GM12878 (cell line): ENCODE results near the gene C15orf39. TPM values are rescaled to one million over a fixed set of nuclear protein-coding genes. Genes with fewer than 3 reads are reported as not detected.

Experiments used
- ATAC-seq: fragments of 200-7000 bp; cut with Tn5 transposase; 3 replicates; pipeline ENCODE4 v1.9.1; 2020; ENCODE audit warnings: mild to moderate bottlenecking, moderate library complexity
- BruUV-seq: library from RNA; stranded (reverse); fragments of 400-500 nt; replicated peaks from 2 replicates; lab custom pipeline; 2021; lab: Mats Ljungman, UMichigan
- CTCF ChIA-PET: fragments of 300-600 bp; sonication (Branson Sonifier 250); formaldehyde crosslinking; extraction: SDS; loops from one replicate; lab custom pipeline; 2021; ENCODE audit warnings: inconsistent platforms; lab: Yijun Ruan, JAX
- POLR2A ChIA-PET: fragments of 350-600 bp; formaldehyde crosslinking; extraction: SDS; loops from one replicate; lab custom pipeline; 2021; ENCODE audit warnings: inconsistent platforms; lab: Charles Lee
- RAD21 ChIA-PET: fragments of 300-600 bp; sonication (Branson Sonifier 250); formaldehyde crosslinking; loops from one replicate; lab custom pipeline; 2023; ENCODE audit warnings: antibody characterized with exemption; ENCODE audit not compliant: unreplicated experiment; lab: Charles Lee
- SMC1A ChIA-PET: fragments of 300-600 bp; sonication (Branson Sonifier 250); formaldehyde crosslinking; loops from one replicate; lab custom pipeline; 2023; ENCODE audit not compliant: unreplicated experiment, uncharacterized antibody; lab: Charles Lee
- DNase-seq: peaks from one replicate; pipeline ENCODE4 v3.0.0-alpha.2; 2011; ENCODE audit warnings: low read depth, low spot score
- FAIRE-seq: peaks from 3 replicates; lab custom pipeline; 2011; peaks lifted over from hg19 to GRCh38; lab: Jason Lieb, UNC
- H2AFZ ChIP-seq: 2 replicates; pipeline ENCODE4 v1.6.0; 2011; ENCODE audit warnings: low read depth, low read length, control low read depth; ENCODE audit not compliant: control insufficient read depth
- H3K27ac ChIP-seq: 2 replicates; pipeline ENCODE4 v1.5.1; 2011; ENCODE audit warnings: control low read depth; ENCODE audit not compliant: control insufficient read depth, insufficient read depth
- H3K27me3 ChIP-seq, 2 experiments: replicated peaks in 1 of 2; 2 replicates each; pipeline versions ENCODE4 v1.6.0 to v1.6.1; 2011; ENCODE audit warnings: low read length in 1 of 2; ENCODE audit not compliant: control insufficient read depth in 2 of 2, insufficient read depth in 2 of 2
- H3K36me3 ChIP-seq, 2 experiments: 2 replicates each; pipeline ENCODE4 v1.5.1; 2011; ENCODE audit warnings: low read length in 1 of 2; ENCODE audit not compliant: control insufficient read depth in 2 of 2, insufficient read depth in 2 of 2
- H3K4me1 ChIP-seq: 2 replicates; pipeline ENCODE4 v1.6.1; 2011; ENCODE audit warnings: mild to moderate bottlenecking, low read length, moderate library complexity, mixed read lengths; ENCODE audit not compliant: control insufficient read depth, insufficient read depth
- H3K4me2 ChIP-seq: 2 replicates; pipeline ENCODE4 v1.6.0; 2011; ENCODE audit warnings: control low read depth; ENCODE audit not compliant: control insufficient read depth, insufficient read depth
- H3K4me3 ChIP-seq: fragments of 200-600 bp; sonication (generic); 2 replicates; pipeline ENCODE4 v1.5.1; 2016
- H3K79me2 ChIP-seq: 2 replicates; pipeline ENCODE4 v1.6.0; 2011; ENCODE audit warnings: low read length; ENCODE audit not compliant: control insufficient read depth, insufficient read depth
- H3K9ac ChIP-seq: 2 replicates; pipeline ENCODE4 v1.8.0; 2011; ENCODE audit warnings: low read length, control low read depth, mixed read lengths; ENCODE audit not compliant: control insufficient read depth, insufficient read depth
- H3K9me3 ChIP-seq: replicated peaks from 3 replicates; pipeline ENCODE4 v1.5.1; 2011; ENCODE audit warnings: mild to moderate bottlenecking, low read length; ENCODE audit not compliant: control insufficient read depth, insufficient read depth
- H4K20me1 ChIP-seq: 2 replicates; pipeline ENCODE4 v1.6.0; 2011; ENCODE audit not compliant: control insufficient read depth, insufficient read depth
- CHD4 ChIP-seq: fragments of 200-600 bp; sonication (generic); IDR thresholded peaks from 2 replicates; pipeline ENCODE4 v1.6.1; 2016; ENCODE audit warnings: mild to moderate bottlenecking
- EED ChIP-seq: sonication (generic); IDR thresholded peaks from 2 replicates; pipeline ENCODE4 v1.6.1; 2016; ENCODE audit warnings: antibody characterized with exemption, low read depth
- MXI1 ChIP-seq: fragments of 150-350 bp; IDR thresholded peaks from 2 replicates; pipeline ENCODE4 v1.6.1; 2011; ENCODE audit warnings: low read depth, mild to moderate bottlenecking, inconsistent platforms, low read length, improper control_type of control experiment
- NFYA ChIP-seq: IDR thresholded peaks from 2 replicates; pipeline ENCODE4 v1.6.1; 2011; ENCODE audit warnings: low read depth, mild to moderate bottlenecking, low read length, improper control_type of control experiment, borderline replicate concordance
- PML ChIP-seq: IDR thresholded peaks from 2 replicates; pipeline ENCODE4 v1.6.1; 2012; ENCODE audit warnings: low read length, inconsistent platforms
- POLR2AphosphoS5 ChIP-seq: IDR thresholded peaks from 2 replicates; pipeline ENCODE4 v1.6.1; 2011; ENCODE audit warnings: mild to moderate bottlenecking, low read length, inconsistent platforms
- WGBS: methylation state at CpG from one replicate; pipeline ENCODE4 v1.1.6; 2016; ENCODE audit warnings: low lambda C conversion rate; ENCODE audit not compliant: insufficient replicate concordance, insufficient coverage; ENCODE audit errors: missing lambda C conversion rate; 5-methylcytosine and 5-hydroxymethylcytosine counted together
- in situ Hi-C: fragments of 300-500 bp; cut with MboI; formaldehyde crosslinking; loops from 9 replicates; pipeline ENCODE4 v1.14.3; 2018; ENCODE audit warnings: mixed read lengths
- intact Hi-C: fragments of 100-400 bp; cut with micrococcal nuclease; formaldehyde crosslinking; loops from one replicate; pipeline ENCODE4 v1.14.2; 2022; ENCODE audit not compliant: unreplicated experiment
- polyA plus RNA-seq, 11 experiments: library from polyadenylated mRNA; depleted of rRNA in 4 of 11; unstranded in 6 of 11; stranded (reverse) in 5 of 11; fragments of >200 nt; fragmentation: Nextera tagmentation in 4 of 11; fragmentation: Illumina TruSeq in 1 of 11; extraction: Ambion mirVana in 4 of 11; extraction: Trizol in 1 of 11; gene quantifications; 1 replicate in 1 of 11; 2 replicates in 10 of 11; pipeline versions ENCODE4 v1.2.1 to v1.2.3, GENCODE V29; 2011 to 2016; ENCODE audit warnings: inconsistent platforms in 2 of 11, missing spikeins in 2 of 11, low read depth in 1 of 11
- total RNA-seq, 4 experiments: library from RNA; depleted of rRNA in 3 of 4; stranded (reverse); fragments of >200 nt in 3 of 4; fragmentation: Illumina TruSeq in 1 of 4; extraction: Trizol in 1 of 4; gene quantifications; 2 replicates each; pipeline versions ENCODE4 v1.2.1 to v1.2.3, GENCODE V29; 2013 to 2021
- TF ChIP-seq, protein P1 (sequence below): IDR thresholded peaks from 2 replicates; pipeline ENCODE4 v1.6.1; 2012; ENCODE audit warnings: mild to moderate bottlenecking, low read depth, low read length
- TF ChIP-seq, protein P2 (sequence below): IDR thresholded peaks from 2 replicates; pipeline ENCODE4 v1.6.1; 2011; ENCODE audit warnings: borderline replicate concordance, low read depth, mild to moderate bottlenecking, moderate library complexity, low read length; ENCODE audit not compliant: insufficient read depth, poor library complexity, severe bottlenecking
- TF ChIP-seq, protein P3 (sequence below): fragments of 450-650 bp; formaldehyde crosslinking; IDR thresholded peaks from 2 replicates; pipeline ENCODE4 v1.5.0; 2022; ENCODE audit warnings: mild to moderate bottlenecking, missing genetic modification characterization
- TF ChIP-seq, protein P4 (sequence below): fragments of 450-650 bp; formaldehyde crosslinking; IDR thresholded peaks from 2 replicates; pipeline ENCODE4 v1.4.0; 2020; ENCODE audit warnings: mild to moderate bottlenecking, moderate library complexity

Gene C15orf39
- total and polyA plus RNA-seq, 10 of the 15 experiments (the other 5 are each of a cell fraction or from before 2014, with no cell fraction given): 2.3 to 139 (median 33.0) TPM

DNA sequence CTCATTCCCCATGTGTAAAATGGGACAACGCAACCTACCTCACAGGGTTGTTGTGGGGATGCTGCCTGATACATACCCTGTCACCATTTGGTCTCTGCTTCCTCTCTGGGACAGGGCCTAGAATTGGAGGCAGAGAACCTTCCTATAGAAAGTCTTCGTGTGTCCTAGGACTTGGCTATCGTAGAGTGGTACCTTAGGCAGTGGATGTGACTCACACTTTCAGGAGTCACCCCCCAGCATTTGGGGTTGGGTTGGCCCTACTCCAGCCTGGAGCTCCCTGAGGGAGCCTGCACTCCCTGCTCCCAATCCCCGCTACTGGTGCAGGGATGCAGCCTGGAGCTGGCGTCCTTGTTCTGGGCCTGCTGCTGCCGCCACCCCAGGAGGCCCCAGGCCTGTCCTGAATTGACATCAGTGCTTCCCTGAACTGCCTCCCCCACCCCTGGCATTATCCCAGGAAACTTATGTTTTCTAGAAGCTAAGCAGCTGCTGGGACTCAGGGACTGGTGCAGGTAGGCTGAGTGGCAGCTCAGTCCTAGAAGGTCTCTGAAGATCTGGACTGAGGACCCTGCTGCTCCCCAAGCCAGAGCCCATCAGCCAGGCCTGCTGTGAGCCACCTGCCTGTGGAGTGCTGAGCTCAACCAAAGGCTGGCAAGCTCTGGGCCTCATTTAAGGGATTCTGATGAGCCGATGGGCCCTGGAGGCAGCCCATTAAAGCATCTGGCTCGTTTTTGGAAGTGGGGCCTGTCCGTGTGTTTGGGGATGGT is 9.9 kb downstream of the C15orf39 start:
- ChIA-PET SMC1A (interaction anchor here (0.6 to 1.1 kb wide), 2 partner anchors 12 to 166 kb away, joined by 3 to 4 read pairs; no protein-coding TSS in a partner anchor), RAD21 (interaction anchor here (1.6 to 2.6 kb wide), 2 partner anchors 168 to 261 kb away, joined by 3 to 8 read pairs; no protein-coding TSS in a partner anchor), CTCF (interaction anchor here (0.5 to 1.1 kb wide), 2 partner anchors 169 to 403 kb away, joined by 3 read pairs; no protein-coding TSS in a partner anchor), POLR2A (no interaction called here)
- no peaks in the 10 kb centered on the region for H3K9me3 ChIP-seq
- H3K4me2 ChIP-seq: no peak overlapping the region
- H3K4me1 ChIP-seq: peaks cover 15% of the 10 kb centered on the region; the same call in 1 of the 2 replicates
- in situ Hi-C loops: no loop called here
- no peak overlapping the region for H3K27ac ChIP-seq
- WGBS: 74% methylated on average over 9 of the region's 9 CpGs
- no peaks in the 10 kb centered on the region for H3K27me3 ChIP-seq
- intact Hi-C loops: no loop called here
- FAIRE-seq (no peak), ATAC-seq (no peak), DNase-seq (no peak)
- peaks cover 61% of the 10 kb centered on the region for H4K20me1 ChIP-seq
- no peak overlapping the region for H3K9ac ChIP-seq
- H2AFZ ChIP-seq: no peak overlapping the region
- no peak overlapping the region for H3K4me3 ChIP-seq
- H3K79me2 ChIP-seq: peaks cover 63% of the 10 kb centered on the region
- BruUV-seq: no TSS peak
- peaks cover 59 to 66% of the 10 kb centered on the region in 2 experiments for H3K36me3 ChIP-seq
- TF ChIP-seq, protein P1, sequence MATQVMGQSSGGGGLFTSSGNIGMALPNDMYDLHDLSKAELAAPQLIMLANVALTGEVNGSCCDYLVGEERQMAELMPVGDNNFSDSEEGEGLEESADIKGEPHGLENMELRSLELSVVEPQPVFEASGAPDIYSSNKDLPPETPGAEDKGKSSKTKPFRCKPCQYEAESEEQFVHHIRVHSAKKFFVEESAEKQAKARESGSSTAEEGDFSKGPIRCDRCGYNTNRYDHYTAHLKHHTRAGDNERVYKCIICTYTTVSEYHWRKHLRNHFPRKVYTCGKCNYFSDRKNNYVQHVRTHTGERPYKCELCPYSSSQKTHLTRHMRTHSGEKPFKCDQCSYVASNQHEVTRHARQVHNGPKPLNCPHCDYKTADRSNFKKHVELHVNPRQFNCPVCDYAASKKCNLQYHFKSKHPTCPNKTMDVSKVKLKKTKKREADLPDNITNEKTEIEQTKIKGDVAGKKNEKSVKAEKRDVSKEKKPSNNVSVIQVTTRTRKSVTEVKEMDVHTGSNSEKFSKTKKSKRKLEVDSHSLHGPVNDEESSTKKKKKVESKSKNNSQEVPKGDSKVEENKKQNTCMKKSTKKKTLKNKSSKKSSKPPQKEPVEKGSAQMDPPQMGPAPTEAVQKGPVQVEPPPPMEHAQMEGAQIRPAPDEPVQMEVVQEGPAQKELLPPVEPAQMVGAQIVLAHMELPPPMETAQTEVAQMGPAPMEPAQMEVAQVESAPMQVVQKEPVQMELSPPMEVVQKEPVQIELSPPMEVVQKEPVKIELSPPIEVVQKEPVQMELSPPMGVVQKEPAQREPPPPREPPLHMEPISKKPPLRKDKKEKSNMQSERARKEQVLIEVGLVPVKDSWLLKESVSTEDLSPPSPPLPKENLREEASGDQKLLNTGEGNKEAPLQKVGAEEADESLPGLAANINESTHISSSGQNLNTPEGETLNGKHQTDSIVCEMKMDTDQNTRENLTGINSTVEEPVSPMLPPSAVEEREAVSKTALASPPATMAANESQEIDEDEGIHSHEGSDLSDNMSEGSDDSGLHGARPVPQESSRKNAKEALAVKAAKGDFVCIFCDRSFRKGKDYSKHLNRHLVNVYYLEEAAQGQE: no peak
- TF ChIP-seq PML (no peak), MXI1 (no peak), EED (no peak), POLR2AphosphoS5 (peak; percentile 49), CHD4 (no peak), NFYA (no peak)
- TF ChIP-seq, protein P2, sequence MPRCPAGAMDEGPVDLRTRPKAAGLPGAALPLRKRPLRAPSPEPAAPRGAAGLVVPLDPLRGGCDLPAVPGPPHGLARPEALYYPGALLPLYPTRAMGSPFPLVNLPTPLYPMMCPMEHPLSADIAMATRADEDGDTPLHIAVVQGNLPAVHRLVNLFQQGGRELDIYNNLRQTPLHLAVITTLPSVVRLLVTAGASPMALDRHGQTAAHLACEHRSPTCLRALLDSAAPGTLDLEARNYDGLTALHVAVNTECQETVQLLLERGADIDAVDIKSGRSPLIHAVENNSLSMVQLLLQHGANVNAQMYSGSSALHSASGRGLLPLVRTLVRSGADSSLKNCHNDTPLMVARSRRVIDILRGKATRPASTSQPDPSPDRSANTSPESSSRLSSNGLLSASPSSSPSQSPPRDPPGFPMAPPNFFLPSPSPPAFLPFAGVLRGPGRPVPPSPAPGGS: no peak
- TF ChIP-seq, protein P3, sequence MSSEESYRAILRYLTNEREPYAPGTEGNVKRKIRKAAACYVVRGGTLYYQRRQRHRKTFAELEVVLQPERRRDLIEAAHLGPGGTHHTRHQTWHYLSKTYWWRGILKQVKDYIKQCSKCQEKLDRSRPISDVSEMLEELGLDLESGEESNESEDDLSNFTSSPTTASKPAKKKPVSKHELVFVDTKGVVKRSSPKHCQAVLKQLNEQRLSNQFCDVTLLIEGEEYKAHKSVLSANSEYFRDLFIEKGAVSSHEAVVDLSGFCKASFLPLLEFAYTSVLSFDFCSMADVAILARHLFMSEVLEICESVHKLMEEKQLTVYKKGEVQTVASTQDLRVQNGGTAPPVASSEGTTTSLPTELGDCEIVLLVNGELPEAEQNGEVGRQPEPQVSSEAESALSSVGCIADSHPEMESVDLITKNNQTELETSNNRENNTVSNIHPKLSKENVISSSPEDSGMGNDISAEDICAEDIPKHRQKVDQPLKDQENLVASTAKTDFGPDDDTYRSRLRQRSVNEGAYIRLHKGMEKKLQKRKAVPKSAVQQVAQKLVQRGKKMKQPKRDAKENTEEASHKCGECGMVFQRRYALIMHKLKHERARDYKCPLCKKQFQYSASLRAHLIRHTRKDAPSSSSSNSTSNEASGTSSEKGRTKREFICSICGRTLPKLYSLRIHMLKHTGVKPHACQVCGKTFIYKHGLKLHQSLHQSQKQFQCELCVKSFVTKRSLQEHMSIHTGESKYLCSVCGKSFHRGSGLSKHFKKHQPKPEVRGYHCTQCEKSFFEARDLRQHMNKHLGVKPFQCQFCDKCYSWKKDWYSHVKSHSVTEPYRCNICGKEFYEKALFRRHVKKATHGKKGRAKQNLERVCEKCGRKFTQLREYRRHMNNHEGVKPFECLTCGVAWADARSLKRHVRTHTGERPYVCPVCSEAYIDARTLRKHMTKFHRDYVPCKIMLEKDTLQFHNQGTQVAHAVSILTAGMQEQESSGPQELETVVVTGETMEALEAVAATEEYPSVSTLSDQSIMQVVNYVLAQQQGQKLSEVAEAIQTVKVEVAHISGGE: no peak
- TF ChIP-seq, protein P4, sequence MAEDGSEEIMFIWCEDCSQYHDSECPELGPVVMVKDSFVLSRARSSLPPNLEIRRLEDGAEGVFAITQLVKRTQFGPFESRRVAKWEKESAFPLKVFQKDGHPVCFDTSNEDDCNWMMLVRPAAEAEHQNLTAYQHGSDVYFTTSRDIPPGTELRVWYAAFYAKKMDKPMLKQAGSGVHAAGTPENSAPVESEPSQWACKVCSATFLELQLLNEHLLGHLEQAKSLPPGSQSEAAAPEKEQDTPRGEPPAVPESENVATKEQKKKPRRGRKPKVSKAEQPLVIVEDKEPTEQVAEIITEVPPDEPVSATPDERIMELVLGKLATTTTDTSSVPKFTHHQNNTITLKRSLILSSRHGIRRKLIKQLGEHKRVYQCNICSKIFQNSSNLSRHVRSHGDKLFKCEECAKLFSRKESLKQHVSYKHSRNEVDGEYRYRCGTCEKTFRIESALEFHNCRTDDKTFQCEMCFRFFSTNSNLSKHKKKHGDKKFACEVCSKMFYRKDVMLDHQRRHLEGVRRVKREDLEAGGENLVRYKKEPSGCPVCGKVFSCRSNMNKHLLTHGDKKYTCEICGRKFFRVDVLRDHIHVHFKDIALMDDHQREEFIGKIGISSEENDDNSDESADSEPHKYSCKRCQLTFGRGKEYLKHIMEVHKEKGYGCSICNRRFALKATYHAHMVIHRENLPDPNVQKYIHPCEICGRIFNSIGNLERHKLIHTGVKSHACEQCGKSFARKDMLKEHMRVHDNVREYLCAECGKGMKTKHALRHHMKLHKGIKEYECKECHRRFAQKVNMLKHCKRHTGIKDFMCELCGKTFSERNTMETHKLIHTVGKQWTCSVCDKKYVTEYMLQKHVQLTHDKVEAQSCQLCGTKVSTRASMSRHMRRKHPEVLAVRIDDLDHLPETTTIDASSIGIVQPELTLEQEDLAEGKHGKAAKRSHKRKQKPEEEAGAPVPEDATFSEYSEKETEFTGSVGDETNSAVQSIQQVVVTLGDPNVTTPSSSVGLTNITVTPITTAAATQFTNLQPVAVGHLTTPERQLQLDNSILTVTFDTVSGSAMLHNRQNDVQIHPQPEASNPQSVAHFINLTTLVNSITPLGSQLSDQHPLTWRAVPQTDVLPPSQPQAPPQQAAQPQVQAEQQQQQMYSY (CRISPR knock-in tag): no peak
